Ishikawa (cell line): ENCODE results near the gene SREBF2.

ENCODE experiments used
- CEBPB ChIP-seq: IDR thresholded peaks from 2 replicates; pipeline ENCODE4 v1.6.1; 2012
- EGR1 ChIP-seq: IDR thresholded peaks from 2 replicates; pipeline ENCODE4 v1.6.1; 2012
- EP300 ChIP-seq: IDR thresholded peaks from 2 replicates; pipeline ENCODE4 v1.6.1; 2012; ENCODE audit warnings: borderline replicate concordance
- MAX ChIP-seq: IDR thresholded peaks from 2 replicates; pipeline ENCODE4 v1.6.1; 2012
- NFIC ChIP-seq: IDR thresholded peaks from 2 replicates; pipeline ENCODE4 v1.6.1; 2012
- REST ChIP-seq: IDR thresholded peaks from 2 replicates; pipeline ENCODE4 v1.6.1; 2012; ENCODE audit warnings: low read depth, mild to moderate bottlenecking
- TAF1 ChIP-seq: IDR thresholded peaks from 2 replicates; pipeline ENCODE4 v1.6.1; 2012; ENCODE audit warnings: low read depth, mild to moderate bottlenecking
- TCF12 ChIP-seq: IDR thresholded peaks from 2 replicates; pipeline ENCODE4 v1.6.1; 2012; ENCODE audit warnings: low read depth
- YY1 ChIP-seq: IDR thresholded peaks from 2 replicates; pipeline ENCODE4 v1.6.1; 2012; ENCODE audit warnings: low read depth

- no peak for TF ChIP-seq EGR1
- TF ChIP-seq REST: no peak
- TF ChIP-seq NFIC: no peak
- TF ChIP-seq TAF1: no peak
- TF ChIP-seq TCF12: no peak
- no peak for TF ChIP-seq EP300
- TF ChIP-seq YY1: no peak
- no peak for TF ChIP-seq MAX
- TF ChIP-seq CEBPB: no peak
These were observed 24.5 kb upstream of the SREBF2 start for GRCh38 chr22:41808400-41808799.
